WI38 (cell line): ENCODE measurements around the gene TRIM27.
A peak's percentile ranks its signal among the peaks of the same experiment; 100 is the strongest.

Experiments
- H3K4me3 ChIP-seq: 2 replicates; pipeline ENCODE4 v1.5.1; 2011; ENCODE audit warnings: low read depth, mild to moderate bottlenecking, control low read depth, low read length
- CTCF ChIP-seq: IDR thresholded peaks from 2 replicates; pipeline ENCODE4 v1.5.1; 2012; ENCODE audit warnings: low read depth, mild to moderate bottlenecking, control low read depth, low read length

Gene TRIM27

GRCh38 chr6:28945349-28945748, 21.6 kb upstream of the TRIM27 start:
- no peak overlapping the region for H3K4me3 ChIP-seq
- TF ChIP-seq CTCF, result no peak

- peak overlapping the region; percentile 79 for H3K4me3 ChIP-seq
- TF ChIP-seq CTCF, result no peak
Measured at GRCh38 chr6:28944412-28944865, 20.7 kb upstream of the TRIM27 start.

- no peak for TF ChIP-seq CTCF
- H3K4me3 ChIP-seq, result peak overlapping the region; percentile 79
Measured at GRCh38 chr6:28943557-28944411, 20.0 kb upstream of the TRIM27 start.

GRCh38 chr6:28943223-28943556, 19.4 kb upstream of the TRIM27 start:
- peak overlapping the region; percentile 79 for H3K4me3 ChIP-seq
- TF ChIP-seq CTCF, result no peak

- peak overlapping the region; percentile 80 for H3K4me3 ChIP-seq
- TF ChIP-seq CTCF, result no peak
Measured at GRCh38 chr6:28941684-28942448, 18.1 kb upstream of the TRIM27 start.

- peak overlapping the region; percentile 80 for H3K4me3 ChIP-seq
- TF ChIP-seq CTCF, result no peak
Measured at GRCh38 chr6:28940858-28941683, 17.3 kb upstream of the TRIM27 start.
